ENCODE results near the gene PTTG1. TPM values are rescaled to one million over a fixed set of nuclear protein-coding genes. Genes with fewer than 3 reads are reported as not detected.

Gene PTTG1
- total RNA-seq, 3 donors from 2014 or later = 5.8 to 46.8 (median 9.0) TPM

DNA sequence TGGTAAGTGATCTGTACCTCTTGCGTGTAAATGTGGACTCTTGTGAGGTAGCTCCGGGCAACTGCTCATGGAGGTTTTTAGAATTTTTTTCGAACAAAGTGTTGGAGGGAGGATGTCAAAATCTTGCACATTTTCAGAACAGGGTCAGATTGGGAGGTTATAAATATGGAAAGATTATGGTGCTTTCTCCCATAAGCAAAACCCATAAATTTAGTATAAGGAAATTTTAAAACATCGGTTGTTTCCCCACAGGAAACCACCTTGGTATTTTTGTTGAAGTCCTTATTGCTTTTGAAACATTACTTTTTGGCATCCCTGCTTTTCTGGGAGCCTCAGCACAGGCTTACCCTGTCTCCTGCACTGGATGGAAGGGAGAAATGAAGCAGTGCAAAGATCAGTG is 33.9 kb downstream of the PTTG1 start:
- H3K36me3 ChIP-seq (ENCODE audit: low read depth) = no peaks in the 10 kb centered on the region
- intact Hi-C loops (cut with DNase I, micrococcal nuclease) = no loop called here
- no peak overlapping the region for H3K4me3 ChIP-seq
- TF ChIP-seq, protein P1, sequence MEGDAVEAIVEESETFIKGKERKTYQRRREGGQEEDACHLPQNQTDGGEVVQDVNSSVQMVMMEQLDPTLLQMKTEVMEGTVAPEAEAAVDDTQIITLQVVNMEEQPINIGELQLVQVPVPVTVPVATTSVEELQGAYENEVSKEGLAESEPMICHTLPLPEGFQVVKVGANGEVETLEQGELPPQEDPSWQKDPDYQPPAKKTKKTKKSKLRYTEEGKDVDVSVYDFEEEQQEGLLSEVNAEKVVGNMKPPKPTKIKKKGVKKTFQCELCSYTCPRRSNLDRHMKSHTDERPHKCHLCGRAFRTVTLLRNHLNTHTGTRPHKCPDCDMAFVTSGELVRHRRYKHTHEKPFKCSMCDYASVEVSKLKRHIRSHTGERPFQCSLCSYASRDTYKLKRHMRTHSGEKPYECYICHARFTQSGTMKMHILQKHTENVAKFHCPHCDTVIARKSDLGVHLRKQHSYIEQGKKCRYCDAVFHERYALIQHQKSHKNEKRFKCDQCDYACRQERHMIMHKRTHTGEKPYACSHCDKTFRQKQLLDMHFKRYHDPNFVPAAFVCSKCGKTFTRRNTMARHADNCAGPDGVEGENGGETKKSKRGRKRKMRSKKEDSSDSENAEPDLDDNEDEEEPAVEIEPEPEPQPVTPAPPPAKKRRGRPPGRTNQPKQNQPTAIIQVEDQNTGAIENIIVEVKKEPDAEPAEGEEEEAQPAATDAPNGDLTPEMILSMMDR (IDR thresholded peaks at IDR 0.05) = no peak
- no peaks in the 10 kb centered on the region for H3K9me3 ChIP-seq
- DNase-seq = no peak
- ATAC-seq = no peak
- H3K4me1 ChIP-seq (ENCODE audit: low read depth) = no peaks in the 10 kb centered on the region

DNA sequence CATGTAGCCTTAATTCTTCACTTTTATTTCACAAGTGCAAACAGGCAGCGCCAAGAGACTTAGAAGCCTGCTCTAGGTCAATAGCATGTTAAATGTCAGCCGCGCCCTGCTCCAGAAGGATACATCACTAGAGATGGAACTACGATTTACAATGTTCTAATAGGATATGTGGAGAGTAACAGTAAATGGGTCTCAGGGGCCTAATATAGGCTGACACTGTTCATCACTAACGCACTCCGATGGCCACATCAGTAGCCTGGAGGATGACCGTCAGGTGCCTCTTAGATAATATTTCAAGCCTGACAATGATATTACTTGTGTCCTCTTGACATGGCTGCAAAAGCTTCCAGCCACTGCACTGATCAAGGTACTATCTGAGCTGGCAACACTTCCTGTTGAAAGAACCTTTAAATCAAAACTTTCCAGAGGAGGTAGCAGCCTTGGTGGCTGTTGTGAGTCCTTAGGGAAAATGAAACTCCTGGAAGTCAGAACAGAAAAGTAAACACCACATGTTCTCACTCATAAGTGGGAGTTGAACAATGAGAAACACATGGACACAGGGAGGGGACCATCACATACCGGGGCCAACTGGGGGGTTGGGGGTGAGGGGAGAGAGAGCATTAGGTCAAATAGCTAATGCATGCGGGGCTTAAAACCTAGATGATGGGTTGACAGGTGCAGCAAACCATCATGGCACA is 35.0 kb downstream of the PTTG1 start:
- DNase-seq (no peak), ATAC-seq (no peak)
- Histone ChIP-seq H3K36me3 (ENCODE audit: low read depth) (no peaks in the 10 kb centered on the region), H3K4me3 (no peak overlapping the region), H3K9me3 (no peaks in the 10 kb centered on the region), H3K4me1 (ENCODE audit: low read depth) (no peaks in the 10 kb centered on the region)
- TF ChIP-seq, protein P1 (IDR thresholded peaks at IDR 0.05) = no peak
- intact Hi-C loops (cut with DNase I, micrococcal nuclease) = no loop called here

- TF ChIP-seq, protein P1 (IDR thresholded peaks at IDR 0.05) = no peak
- no peaks in the 10 kb centered on the region for H3K36me3 ChIP-seq (ENCODE audit: low read depth)
- no peak overlapping the region for H3K4me3 ChIP-seq
- no peak for ATAC-seq
- DNase-seq = no peak
- intact Hi-C loops (cut with DNase I, micrococcal nuclease) = no loop called here
- no peaks in the 10 kb centered on the region for H3K9me3 ChIP-seq
- no peaks in the 10 kb centered on the region for H3K4me1 ChIP-seq (ENCODE audit: low read depth)
Observed at GRCh38 chr5:160457252-160457651, 35.6 kb downstream of the PTTG1 start.

GRCh38 chr5:160458806-160459800 is 37.4 kb downstream of the PTTG1 start:
- TF ChIP-seq, protein P1 (IDR thresholded peaks at IDR 0.05) = no peak
- intact Hi-C loops (cut with DNase I, micrococcal nuclease) = no loop called here
- ATAC-seq (no peak), DNase-seq (no peak)
- Histone ChIP-seq H3K9me3 (no peaks in the 10 kb centered on the region), H3K4me1 (ENCODE audit: low read depth) (no peaks in the 10 kb centered on the region), H3K36me3 (ENCODE audit: low read depth) (no peaks in the 10 kb centered on the region), H3K4me3 (no peak overlapping the region)

DNA sequence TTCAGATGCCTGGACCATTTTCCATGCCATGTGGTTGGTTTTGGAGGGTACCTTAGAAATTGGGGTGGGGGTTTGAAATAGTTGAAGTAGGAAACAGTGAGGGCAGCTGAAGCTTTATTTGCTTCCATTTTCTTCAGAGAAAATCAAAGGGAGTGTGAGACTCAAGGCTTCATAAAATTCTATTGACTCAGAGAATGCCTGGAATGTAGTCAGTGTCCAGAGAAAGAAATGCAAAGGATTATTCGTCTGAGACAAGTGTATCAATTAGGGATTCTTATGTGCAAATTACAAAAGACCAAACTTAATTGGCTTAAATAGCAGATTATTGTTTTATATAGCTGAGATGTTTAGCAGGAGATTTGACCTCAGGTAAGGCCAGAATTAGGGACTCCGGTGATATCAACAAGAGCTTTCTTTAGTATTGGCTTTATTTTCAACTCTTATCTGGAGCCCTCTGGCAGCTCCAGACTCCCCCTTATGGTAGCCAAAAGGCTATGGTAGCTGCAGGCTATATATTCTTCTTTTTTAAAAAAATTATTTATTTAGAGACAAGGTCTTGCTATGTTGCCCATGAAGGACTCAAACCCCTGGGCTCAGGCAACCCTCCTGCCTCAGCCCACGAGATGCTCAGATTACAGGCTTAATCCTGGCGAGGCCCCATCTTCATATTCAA is 38.9 kb downstream of the PTTG1 start:
- H3K4me1 ChIP-seq (ENCODE audit: low read depth) = no peaks in the 10 kb centered on the region
- no peaks in the 10 kb centered on the region for H3K9me3 ChIP-seq
- H3K4me3 ChIP-seq = no peak overlapping the region
- ATAC-seq (no peak), DNase-seq (no peak)
- TF ChIP-seq, protein P1 (IDR thresholded peaks at IDR 0.05) = no peak
- intact Hi-C loops (cut with DNase I, micrococcal nuclease) = no loop called here
- no peaks in the 10 kb centered on the region for H3K36me3 ChIP-seq (ENCODE audit: low read depth)
